GM19395 (cell line): ENCODE results near the gene CYP39A1.

ENCODE experiments used
- ATAC-seq: cut with Tn5 transposase; IDR thresholded peaks from one replicate; pipeline ENCODE4 v1.9.1; 2021; ENCODE audit warnings: mild to moderate bottlenecking, moderate library complexity; ENCODE audit not compliant: unreplicated experiment

Gene CYP39A1

DNA sequence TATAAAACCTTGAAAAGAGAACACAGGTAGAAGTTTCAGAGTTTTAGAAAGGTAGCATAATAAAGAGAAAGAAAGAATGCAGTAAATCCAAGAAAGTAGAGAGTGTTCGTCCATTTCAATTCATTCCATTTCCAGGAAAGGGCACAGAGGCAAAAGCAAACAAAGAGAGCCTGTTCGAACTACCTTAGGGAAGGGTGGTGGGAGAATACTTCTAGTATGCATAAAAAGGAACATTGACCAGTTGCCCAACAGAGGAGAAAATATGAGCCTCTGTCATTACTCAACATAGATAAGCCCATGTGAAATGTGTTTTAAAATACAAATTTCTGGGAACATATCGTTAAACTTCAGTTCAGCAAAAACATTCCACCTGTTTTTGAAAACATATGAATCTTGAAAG lies 60.6 kb downstream of the CYP39A1 start:
- no peak for ATAC-seq

- no peak for ATAC-seq
Measured at GRCh38 chr6:46590765-46591164, 61.9 kb downstream of the CYP39A1 start.

DNA sequence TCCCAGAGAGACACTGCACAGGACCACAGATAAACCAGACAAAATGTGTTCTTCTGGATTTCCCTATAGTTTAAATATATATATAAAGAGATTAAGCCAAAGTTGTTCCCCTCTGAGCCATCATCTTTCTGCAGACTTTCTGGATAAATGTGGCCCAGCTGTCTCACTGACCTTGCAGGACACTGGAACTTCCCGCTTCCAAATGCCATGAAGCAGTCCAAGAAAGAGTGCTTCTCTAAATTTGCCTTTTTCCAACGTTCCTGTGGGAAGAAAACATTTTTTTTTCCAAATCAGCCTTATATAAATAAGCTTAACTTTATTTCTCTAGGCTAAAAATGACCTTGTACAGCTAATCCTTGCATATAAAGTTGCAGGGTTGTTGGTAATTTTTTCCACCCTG lies 65.7 kb downstream of the CYP39A1 start:
- no peak for ATAC-seq

DNA sequence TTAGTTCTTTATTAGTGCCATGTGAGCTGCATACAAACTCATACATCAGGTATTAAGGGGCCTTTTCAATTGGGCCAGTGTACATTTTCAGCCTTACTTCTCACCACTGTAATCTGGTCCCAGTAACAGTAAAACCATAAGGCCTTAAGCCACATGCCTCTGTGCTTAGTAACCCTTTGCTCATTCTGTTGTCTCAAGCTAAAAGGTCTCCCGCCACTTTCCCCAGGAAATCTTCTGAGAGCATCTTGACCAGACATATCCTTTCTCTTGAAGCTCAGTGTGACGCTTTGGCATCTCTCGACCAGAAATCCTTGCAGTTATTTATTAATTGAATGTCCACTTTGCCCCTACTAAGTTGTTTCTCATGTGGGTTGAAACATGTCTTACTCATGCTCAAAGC lies 68.0 kb downstream of the CYP39A1 start:
- no peak for ATAC-seq

GRCh38 chr6:46583721-46584120 lies 68.9 kb downstream of the CYP39A1 start:
- ATAC-seq, result no peak

- no peak for ATAC-seq
Measured at GRCh38 chr6:46583081-46583480, 69.5 kb downstream of the CYP39A1 start.

DNA sequence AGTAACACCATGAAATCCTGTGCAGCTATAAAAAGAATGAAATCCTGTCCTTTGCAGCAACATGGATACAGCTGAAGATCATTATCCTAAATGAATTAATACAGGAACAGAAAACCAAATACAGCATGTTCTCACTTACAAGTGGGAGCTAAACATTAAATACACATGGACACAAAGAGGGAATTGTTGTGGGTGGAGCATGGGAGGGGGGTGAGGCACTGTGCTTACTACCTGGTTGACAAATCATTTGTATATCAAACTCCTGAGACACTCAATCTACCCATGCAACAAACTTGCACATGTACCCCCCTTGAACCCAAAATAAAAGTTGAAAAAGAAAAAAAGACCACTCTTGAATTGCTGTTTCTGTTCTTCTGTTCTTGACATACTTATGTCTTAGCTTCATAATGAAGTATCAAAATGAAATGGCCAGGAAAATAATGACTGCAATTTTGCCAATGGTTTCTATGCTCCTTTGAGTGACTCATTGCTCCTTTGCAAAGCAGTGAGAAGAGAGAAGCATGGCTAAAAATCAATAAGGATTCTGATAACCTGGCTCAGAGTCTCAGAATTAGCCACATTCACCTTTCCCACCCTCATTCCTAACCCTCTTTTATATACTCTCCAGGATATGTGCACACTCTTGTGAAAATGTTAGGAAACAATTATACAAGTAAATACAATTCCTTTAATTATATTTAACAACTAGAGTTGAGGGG lies 71.0 kb downstream of the CYP39A1 start:
- ATAC-seq, result no peak

DNA sequence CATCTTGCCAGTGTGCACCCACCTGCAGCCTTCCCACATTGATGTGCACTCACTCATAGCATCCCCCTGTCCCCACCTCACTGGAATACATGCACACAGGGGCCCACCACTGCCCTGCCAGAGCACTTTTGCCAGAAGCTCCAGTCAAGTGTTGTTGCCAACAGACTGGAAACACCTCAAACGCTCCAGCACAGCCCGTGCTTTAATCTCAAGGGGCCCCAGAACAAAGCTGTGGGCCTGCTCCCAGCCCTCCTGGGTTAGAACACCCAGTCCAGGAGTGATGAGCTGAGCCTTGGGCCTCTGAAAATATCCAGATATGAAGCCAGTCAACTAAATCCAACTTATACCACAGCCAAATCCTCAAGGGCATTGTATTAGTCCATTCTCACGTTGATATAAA lies 77.1 kb downstream of the CYP39A1 start:
- ATAC-seq, result no peak

DNA sequence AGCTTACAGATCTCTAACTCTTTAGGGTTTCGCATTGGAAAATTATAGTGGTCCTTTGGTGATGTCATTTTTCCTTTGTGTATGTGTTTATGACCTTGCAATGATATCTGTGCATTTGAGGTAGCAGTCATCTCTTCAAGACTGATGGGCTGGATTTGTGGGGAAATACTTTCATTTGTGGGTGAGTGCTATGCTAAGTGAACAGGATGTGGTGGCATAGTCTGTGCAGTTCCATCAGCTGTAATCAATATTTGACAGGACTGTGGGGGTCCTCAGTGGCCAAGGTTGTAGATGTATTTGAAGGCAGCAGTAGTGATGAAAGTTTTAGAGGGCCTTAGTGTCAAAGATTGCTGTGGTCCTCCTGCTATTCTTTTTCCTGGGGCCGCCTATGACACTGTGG lies 79.5 kb downstream of the CYP39A1 start:
- ATAC-seq, result no peak

GRCh38 chr6:46565531-46565930 lies 87.1 kb downstream of the CYP39A1 start:
- ATAC-seq, result no peak

- no peak for ATAC-seq
Measured at GRCh38 chr6:46563924-46564323, 88.7 kb downstream of the CYP39A1 start.

- ATAC-seq, result no peak
Measured at GRCh38 chr6:46556053-46556452, 96.6 kb downstream of the CYP39A1 start.

DNA sequence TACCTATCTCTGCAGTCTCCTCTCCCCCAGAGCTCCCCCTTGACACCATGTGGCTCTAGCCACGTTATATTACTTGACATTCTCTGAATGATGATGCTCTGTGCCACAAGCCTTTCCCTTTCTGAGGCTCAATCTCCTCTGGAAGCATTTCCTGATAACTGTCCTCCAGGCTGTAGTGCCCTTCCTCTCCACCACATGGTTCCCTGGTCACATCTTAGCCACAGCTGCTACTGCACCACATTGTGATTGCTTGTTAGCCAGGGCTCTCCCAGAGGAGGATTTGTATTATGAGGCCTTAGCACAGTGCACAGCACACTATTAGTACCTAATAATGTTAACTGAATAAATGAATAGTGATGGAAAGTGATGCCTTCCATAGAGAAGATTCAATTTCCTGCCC lies 97.5 kb downstream of the CYP39A1 start:
- ATAC-seq, result no peak

- no peak for ATAC-seq
Measured at GRCh38 chr6:46549155-46549554, 103.5 kb downstream of the CYP39A1 start.

GRCh38 chr6:46541556-46541955 lies 111.1 kb downstream of the CYP39A1 start:
- no peak for ATAC-seq

GRCh38 chr6:46539866-46540265 lies 112.8 kb downstream of the CYP39A1 start:
- ATAC-seq, result no peak

GRCh38 chr6:46538800-46539480 lies 113.7 kb downstream of the CYP39A1 start:
- no peak for ATAC-seq

- ATAC-seq, result no peak
Measured at GRCh38 chr6:46530896-46531295, 121.7 kb downstream of the CYP39A1 start.

- ATAC-seq, result no peak
Measured at GRCh38 chr6:46528961-46529750, 123.5 kb downstream of the CYP39A1 start.

DNA sequence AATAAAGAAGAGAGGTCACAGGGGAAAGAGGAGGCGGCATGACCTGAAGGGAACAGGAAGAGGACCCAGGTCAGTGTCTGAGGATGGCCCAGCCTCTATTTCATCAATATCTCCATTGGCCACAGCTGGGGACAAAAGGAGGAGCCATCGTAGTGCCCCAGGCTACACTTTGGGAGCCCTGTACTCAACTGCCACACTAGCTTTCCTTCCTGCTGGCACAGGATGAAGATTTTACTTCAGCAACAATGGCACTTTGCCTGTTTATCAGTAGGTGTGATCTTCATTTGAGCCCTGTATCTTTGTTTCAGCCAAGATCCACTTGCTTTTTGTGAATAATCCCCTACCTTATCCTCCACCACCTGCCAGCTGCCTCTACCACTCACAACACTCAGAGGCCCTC lies 126.0 kb downstream of the CYP39A1 start:
- ATAC-seq, result no peak

GRCh38 chr6:46525583-46525982 lies 127.0 kb downstream of the CYP39A1 start:
- no peak for ATAC-seq

DNA sequence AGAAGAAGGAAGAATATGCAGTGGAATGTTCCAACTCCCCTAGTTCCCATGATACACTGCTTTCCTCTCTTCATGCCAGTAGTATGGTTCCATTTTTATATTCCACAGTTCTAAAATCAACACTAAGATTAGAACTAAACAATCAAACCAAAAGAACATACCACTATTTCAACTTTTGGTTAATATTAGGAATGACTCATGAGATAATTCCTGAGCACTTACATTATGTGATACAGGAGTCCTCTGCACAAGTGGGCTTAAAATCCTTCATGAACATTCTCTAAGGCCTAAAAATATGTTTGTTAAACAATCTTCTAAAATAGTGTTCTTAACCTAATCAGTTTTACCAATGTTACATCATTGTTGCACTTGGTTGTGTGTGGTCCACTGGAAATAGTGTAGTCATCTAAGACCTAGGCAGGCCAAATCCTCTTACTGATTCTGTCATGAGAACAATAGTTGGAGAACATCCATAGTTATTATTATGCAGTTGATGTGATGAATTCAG lies 131.1 kb downstream of the CYP39A1 start:
- no peak for ATAC-seq
